Urinary bladder (tissue), 4 donors: ENCODE results near the gene ARHGAP22. TPM values are rescaled to one million over a fixed set of nuclear protein-coding genes. Genes with fewer than 3 reads are reported as not detected.

Experiments used
- DNase-seq: peaks from one replicate; pipeline ENCODE4 v3.0.0-alpha.2; 2015; ENCODE audit errors: extremely low spot score
- H3K27ac ChIP-seq: one replicate; pipeline ENCODE4 v1.5.1; 2013; ENCODE audit warnings: low read depth, mild to moderate bottlenecking, moderate library complexity
- H3K36me3 ChIP-seq: one replicate; pipeline ENCODE4 v1.6.1; 2013; ENCODE audit warnings: mild to moderate bottlenecking, moderate library complexity; ENCODE audit not compliant: insufficient read depth
- H3K4me1 ChIP-seq: one replicate; pipeline ENCODE4 v1.6.1; 2013; ENCODE audit warnings: mild to moderate bottlenecking, moderate library complexity; ENCODE audit not compliant: insufficient read depth
- H3K4me3 ChIP-seq: one replicate; pipeline ENCODE4 v1.5.1; 2013; ENCODE audit warnings: low read depth, low read length
- WGBS: extraction: QIAGEN DNeasy Blood & Tissue Kit; methylation state at CpG from one replicate; pipeline ENCODE4 v1.1.7; 2013; 5-methylcytosine and 5-hydroxymethylcytosine counted together
- polyA plus RNA-seq: library from polyadenylated mRNA; stranded (reverse); fragments of 200-250 nt; gene quantifications from one replicate; pipeline ENCODE4 v1.2.3, GENCODE V29; 2013
- small RNA-seq: library from RNA; depleted of rRNA; stranded (forward); fragments of <200 nt; gene quantifications from one replicate; pipeline ENCODE3, GENCODE V24; 2014
- total RNA-seq: library from RNA; depleted of rRNA; stranded (reverse); fragments of >200 nt; gene quantifications from one replicate; pipeline ENCODE4 v1.2.3, GENCODE V29; 2014
- donor health status: healthy with polysubstance abuse.
- donor health status: healthy.

ARHGAP22 gene
- total and polyA plus RNA-seq, 2 donors: 2.3 to 6.0 TPM

- no peak for DNase-seq
Observed at GRCh38 chr10:48398261-48398660, 206.6 kb downstream of the ARHGAP22 start.

More at GRCh38 chr10:48398261-48398660, 206.6 kb downstream of the ARHGAP22 start:
- WGBS: 87% methylated on average over 4 of the region's 4 CpGs
- H3K4me1 ChIP-seq: peaks cover 2% of the 10 kb centered on the region
- H3K27ac ChIP-seq: no peak overlapping the region
- no peaks in the 10 kb centered on the region for H3K36me3 ChIP-seq
- no peak overlapping the region for H3K4me3 ChIP-seq

Small RNA genes within 50 kb of the gene (small RNA-seq; reads per million reads assigned to genes)
- not detected for gene AC016397.1

Other genes starting within 250 kb of the ARHGAP22 start
- gene WDFY4, start 79.8 kb upstream of the ARHGAP22 start, total RNA-seq: 4.9 TPM
- 2.0 TPM for gene WDFY4, start 79.8 kb upstream of the ARHGAP22 start, polyA plus RNA-seq